Fibroblast of skin of back (primary cell): ENCODE results near the gene ANKRD2.

Source experiments
- DNase-seq: peaks from one replicate; pipeline ENCODE4 v3.0.0-alpha.2; 2013

The ANKRD2 gene

GRCh38 chr10:97598407-97599271 is 26.1 kb downstream of the ANKRD2 start:
- DNase-seq: no peak

GRCh38 chr10:97599272-97599619 is 26.7 kb downstream of the ANKRD2 start:
- no peak for DNase-seq

- no peak for DNase-seq
Measured at GRCh38 chr10:97600616-97601015, 28.0 kb downstream of the ANKRD2 start.

- no peak for DNase-seq
Measured at GRCh38 chr10:97601268-97602215, 29.0 kb downstream of the ANKRD2 start.

- no peak for DNase-seq
Measured at GRCh38 chr10:97607095-97607636, 34.6 kb downstream of the ANKRD2 start.

GRCh38 chr10:97608991-97609561 is 36.5 kb downstream of the ANKRD2 start:
- no peak for DNase-seq

- DNase-seq: no peak
Measured at GRCh38 chr10:97611473-97611872, 38.9 kb downstream of the ANKRD2 start.

GRCh38 chr10:97612386-97612785 is 39.8 kb downstream of the ANKRD2 start:
- peak; percentile 54 for DNase-seq

- DNase-seq: no peak
Measured at GRCh38 chr10:97618285-97618684, 45.7 kb downstream of the ANKRD2 start.

- no peak for DNase-seq
Measured at GRCh38 chr10:97618733-97619132, 46.2 kb downstream of the ANKRD2 start.

- DNase-seq: no peak
Measured at GRCh38 chr10:97623277-97623676, 50.7 kb downstream of the ANKRD2 start.

- no peak for DNase-seq
Measured at GRCh38 chr10:97627731-97628130, 55.2 kb downstream of the ANKRD2 start.

- DNase-seq: no peak
Measured at GRCh38 chr10:97628228-97628627, 55.6 kb downstream of the ANKRD2 start.

GRCh38 chr10:97629289-97629688 is 56.7 kb downstream of the ANKRD2 start:
- no peak for DNase-seq

GRCh38 chr10:97631098-97631497 is 58.5 kb downstream of the ANKRD2 start:
- no peak for DNase-seq

GRCh38 chr10:97632949-97633884 is 60.6 kb downstream of the ANKRD2 start, which contains the start of gene MORN4:
MORN4 (minus strand) TSS chr10:97633500; CDS start chr10:97619653, 13,847 bp downstream.
- DNase-seq: peak; percentile 93
